AG04449 (cell line): ENCODE measurements around the gene A4GNT.
"Not testable (repeated sequence)": the region's sequence is repeated elsewhere in the genome, so short reads cannot be mapped to it uniquely, and the experiment has no call there.

Experiments used
- CTCF ChIA-PET: fragments of 350-600 bp; formaldehyde crosslinking; extraction: SDS; loops from one replicate; lab custom pipeline; 2021; ENCODE audit warnings: antibody characterized with exemption; lab: Yijun Ruan, JAX
- POLR2A ChIA-PET: fragments of 400-600, 350-600 bp; formaldehyde crosslinking; extraction: SDS; loops from one replicate; lab custom pipeline; 2020; ENCODE audit warnings: antibody characterized with exemption, inconsistent platforms; lab: Yijun Ruan, JAX
- DNase-seq: peaks from one replicate; pipeline ENCODE4 v3.0.0-alpha.2; 2010; ENCODE audit warnings: low read depth, low spot score
- H3K4me3 ChIP-seq: 2 replicates; pipeline ENCODE4 v1.5.1; 2011; ENCODE audit warnings: low read depth, mild to moderate bottlenecking, control low read depth, low read length
- TF ChIP-seq, protein P1 (sequence below): IDR thresholded peaks from one replicate; pipeline ENCODE4 v1.5.1; 2011; ENCODE audit warnings: mild to moderate bottlenecking, moderate library complexity, low read length, control low read depth, inconsistent platforms; ENCODE audit not compliant: insufficient read depth; ENCODE audit errors: missing control alignments

The A4GNT gene

DNA sequence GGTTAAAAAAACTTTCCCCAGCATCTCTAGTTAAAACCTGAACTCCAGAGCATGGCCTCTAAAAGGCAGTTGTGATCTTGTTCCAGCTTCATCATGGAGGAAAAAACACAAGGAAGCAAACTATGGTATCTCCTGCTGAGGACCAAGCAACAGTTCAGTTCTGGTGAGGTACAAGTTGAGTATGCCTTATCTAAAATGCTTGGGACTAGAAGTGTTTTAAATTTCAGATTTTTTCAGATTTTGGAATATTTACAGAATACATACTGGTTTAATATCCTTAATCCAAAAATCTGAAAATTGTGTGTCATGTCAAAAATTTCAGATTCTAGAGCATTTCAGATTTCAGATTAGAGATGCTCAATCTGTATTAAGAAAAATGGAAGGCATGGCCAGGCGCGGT is 32.9 kb upstream of the A4GNT start:
- ChIA-PET CTCF (no interaction called here), POLR2A (no interaction called here)
- no peak for DNase-seq
- TF ChIP-seq, protein P1, sequence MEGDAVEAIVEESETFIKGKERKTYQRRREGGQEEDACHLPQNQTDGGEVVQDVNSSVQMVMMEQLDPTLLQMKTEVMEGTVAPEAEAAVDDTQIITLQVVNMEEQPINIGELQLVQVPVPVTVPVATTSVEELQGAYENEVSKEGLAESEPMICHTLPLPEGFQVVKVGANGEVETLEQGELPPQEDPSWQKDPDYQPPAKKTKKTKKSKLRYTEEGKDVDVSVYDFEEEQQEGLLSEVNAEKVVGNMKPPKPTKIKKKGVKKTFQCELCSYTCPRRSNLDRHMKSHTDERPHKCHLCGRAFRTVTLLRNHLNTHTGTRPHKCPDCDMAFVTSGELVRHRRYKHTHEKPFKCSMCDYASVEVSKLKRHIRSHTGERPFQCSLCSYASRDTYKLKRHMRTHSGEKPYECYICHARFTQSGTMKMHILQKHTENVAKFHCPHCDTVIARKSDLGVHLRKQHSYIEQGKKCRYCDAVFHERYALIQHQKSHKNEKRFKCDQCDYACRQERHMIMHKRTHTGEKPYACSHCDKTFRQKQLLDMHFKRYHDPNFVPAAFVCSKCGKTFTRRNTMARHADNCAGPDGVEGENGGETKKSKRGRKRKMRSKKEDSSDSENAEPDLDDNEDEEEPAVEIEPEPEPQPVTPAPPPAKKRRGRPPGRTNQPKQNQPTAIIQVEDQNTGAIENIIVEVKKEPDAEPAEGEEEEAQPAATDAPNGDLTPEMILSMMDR = no peak
- no peak overlapping the region for H3K4me3 ChIP-seq

DNA sequence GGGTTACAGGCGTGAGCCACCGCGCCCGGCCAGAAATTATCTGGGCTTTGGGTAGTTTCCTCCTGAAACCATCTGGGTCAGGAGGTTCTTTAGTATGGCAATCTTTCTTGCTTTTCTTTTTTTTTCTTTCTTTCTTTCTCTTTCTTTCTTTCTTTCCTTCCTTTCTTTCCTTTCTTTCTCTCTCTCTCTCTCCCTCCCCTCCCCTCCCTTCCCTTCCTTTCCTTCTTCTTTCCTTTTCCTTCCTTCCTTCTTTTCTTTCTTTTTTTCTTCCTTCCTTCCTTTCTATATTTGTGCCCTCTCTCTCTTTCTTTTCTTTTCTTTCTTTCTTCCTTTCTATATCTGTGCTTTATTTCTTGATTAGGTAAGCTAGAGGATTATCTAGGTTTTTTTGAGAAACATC is 25.6 kb upstream of the A4GNT start:
- POLR2A ChIA-PET = no interaction called here
- TF ChIP-seq, protein P1 = no peak
- no peak overlapping the region for H3K4me3 ChIP-seq
- DNase-seq = no peak
- CTCF ChIA-PET = interaction anchor here (0.7 to 1.3 kb wide), 3 partner anchors 23 to 89 kb away, joined by 3 to 5 read pairs (median 3); no protein-coding TSS in a partner anchor

DNA sequence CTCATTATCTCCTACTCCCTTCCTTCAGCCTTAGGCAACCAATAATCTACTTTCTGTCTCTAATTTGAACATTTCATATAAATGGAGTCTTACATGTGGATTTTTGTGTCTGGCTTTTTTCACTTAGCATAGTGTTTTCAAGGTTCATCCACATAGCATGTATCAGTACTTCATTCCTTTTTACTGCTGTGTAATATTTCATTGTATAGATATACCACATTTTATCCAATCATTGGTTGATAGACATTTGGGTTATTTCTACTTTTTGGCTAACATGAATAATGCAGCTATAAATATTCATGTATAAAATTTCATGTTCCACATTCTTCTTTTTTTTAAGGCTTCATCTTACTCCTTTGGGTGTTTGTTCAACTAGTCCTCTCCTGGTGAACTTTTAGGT is 22.3 kb upstream of the A4GNT start:
- CTCF ChIA-PET = interaction anchor here (0.8 kb wide), 1 partner anchor 85 kb away, joined by 5 read pairs; no protein-coding TSS in a partner anchor
- H3K4me3 ChIP-seq = no peak overlapping the region
- POLR2A ChIA-PET = no interaction called here
- no peak for DNase-seq
- TF ChIP-seq, protein P1 = no peak

DNA sequence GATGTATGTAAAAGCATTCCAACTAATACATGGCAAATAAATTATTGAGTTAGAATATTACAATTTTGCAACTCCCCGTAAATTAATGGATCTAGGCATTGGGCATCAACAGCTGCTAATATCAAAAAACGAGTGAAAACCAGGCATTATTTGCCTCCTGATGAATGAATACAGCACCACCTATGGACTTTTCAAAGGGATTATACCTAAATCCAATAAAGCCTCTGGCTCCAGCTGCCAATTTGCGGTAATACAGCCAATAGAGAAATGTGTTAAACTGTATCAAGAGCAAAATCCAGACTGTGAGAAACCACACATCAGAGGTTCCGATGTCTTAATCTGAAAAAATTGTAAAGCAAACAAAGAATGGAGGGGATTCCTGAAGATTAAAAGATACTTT is 16.3 kb upstream of the A4GNT start:
- no peak overlapping the region for H3K4me3 ChIP-seq
- TF ChIP-seq, protein P1 = no peak
- POLR2A ChIA-PET = interaction anchor here (0.6 kb wide), 1 partner anchor 578 kb away, joined by 4 read pairs; no protein-coding TSS in a partner anchor
- no peak for DNase-seq
- CTCF ChIA-PET = no interaction called here

DNA sequence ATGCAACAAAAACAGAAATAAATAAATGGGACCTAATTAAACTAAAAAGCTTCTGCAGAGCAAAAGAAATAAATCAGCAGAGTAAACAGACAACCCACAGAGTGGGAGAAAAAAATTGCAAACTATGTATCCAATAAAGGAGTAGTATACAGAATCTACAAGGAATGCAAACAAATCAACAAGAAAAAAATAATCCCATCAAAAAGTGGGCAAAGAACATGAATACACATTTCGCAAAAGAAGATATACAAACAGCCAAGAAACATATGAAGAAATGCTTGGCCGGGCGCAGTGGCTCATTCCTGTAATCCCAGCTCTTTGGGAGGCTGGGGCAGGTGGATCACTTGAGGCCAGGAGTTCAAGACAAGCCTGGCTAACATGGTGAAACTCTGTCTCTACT is 10.0 kb upstream of the A4GNT start:
- H3K4me3 ChIP-seq, DNase-seq, POLR2A ChIA-PET, CTCF ChIA-PET: not testable (repeated sequence)

DNA sequence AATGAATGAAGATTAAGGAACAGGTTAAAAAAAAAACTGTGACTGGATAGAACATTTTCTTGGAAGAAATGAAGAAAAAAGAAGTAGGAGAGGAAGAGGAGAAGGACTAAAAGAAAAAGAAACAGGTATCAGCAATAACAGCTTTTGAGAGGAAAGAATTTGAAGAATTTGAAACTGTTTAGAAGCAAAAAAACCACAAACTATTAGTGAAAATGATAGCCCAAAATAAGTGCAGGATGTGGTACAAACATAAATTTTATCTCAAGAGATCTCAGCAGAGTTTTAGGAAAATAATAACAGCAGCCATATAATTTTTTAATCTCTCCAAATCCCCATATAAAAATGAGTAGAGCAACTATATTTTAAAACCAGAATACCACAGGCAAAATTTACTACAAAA is 8.8 kb upstream of the A4GNT start:
- TF ChIP-seq, protein P1 = no peak
- CTCF ChIA-PET = interaction anchor here (1.2 kb wide), 1 partner anchor 22 kb away, joined by 5 read pairs; no protein-coding TSS in a partner anchor
- POLR2A ChIA-PET = no interaction called here
- DNase-seq = no peak
- no peak overlapping the region for H3K4me3 ChIP-seq

DNA sequence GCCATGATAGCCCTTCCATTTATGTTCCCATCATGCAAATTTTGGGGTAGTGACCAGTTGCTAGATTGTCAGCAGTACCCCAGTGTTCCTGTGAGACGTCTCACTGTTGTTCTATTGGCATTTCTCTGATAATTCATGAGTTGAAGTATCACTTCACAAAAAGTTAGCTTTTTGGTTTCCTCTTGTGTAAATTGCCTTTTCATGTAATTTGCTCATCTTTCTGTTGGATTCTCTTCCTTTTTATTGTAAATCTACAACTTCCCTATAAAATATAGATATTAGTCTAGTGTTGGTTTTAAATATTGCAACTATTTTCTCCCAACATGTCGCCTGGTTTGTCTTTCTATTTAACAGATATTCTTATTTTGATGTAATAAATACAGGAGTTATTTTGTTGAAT is 7.5 kb upstream of the A4GNT start:
- no peak overlapping the region for H3K4me3 ChIP-seq
- TF ChIP-seq, protein P1 = no peak
- POLR2A ChIA-PET = interaction anchor here (0.7 kb wide), 1 partner anchor 955 kb away, joined by 4 read pairs; no protein-coding TSS in a partner anchor
- CTCF ChIA-PET = interaction anchor here (2.5 kb wide), 1 partner anchor 21 kb away, joined by 6 read pairs; no protein-coding TSS in a partner anchor
- no peak for DNase-seq
